GM21526 (cell line): ENCODE data around the gene SRP54.
"Not testable (repeated sequence)": the region's sequence is repeated elsewhere in the genome, so short reads cannot be mapped to it uniquely, and the experiment has no call there.

Source experiments
- ATAC-seq: cut with Tn5 transposase; IDR thresholded peaks from one replicate; pipeline ENCODE4 v1.9.1; 2021; ENCODE audit warnings: moderate library complexity; ENCODE audit not compliant: unreplicated experiment, low FRiP score

The SRP54 gene

DNA sequence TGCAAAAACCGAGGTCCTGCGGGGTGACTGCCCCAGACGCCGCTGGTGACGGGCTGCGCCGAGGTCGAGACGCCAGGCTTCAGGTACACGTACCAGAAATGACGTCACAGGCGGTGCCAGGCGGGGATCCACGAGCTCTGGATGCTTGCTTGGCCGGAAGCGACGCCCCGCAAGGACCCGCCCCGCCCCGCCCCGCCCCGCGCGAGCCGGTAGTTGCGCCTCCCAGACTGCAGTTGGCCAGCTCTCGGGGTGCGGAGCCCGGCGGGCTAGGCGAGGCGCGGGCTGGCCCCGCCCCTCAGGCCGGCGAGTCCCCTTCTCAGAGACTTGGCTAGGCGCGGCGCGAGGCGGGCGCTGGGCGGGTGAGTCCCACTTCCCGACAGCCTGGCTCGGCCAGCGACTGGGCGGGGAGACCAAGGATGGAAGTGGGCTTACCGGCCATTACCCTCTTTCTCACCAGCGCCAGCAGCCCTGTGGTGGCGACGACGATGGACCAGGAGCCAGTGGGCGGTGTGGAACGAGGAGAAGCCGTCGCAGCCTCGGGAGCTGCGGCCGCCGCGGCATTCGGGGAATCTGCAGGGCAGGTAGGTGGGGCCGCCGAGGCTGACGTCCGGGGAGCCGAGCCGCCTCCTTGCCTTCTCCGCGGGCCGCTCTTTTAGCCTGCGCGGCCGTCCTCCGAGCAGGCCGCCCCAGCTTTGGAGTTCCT, 63.4 kb downstream of the SRP54 start, which contains the start of gene FAM177A1:
Gene FAM177A1 (plus strand): TSS at position 225 of the 703 bp plus-strand sequence. CDS start 192 bp downstream, at position 417.
- peak; percentile 87 for ATAC-seq

DNA sequence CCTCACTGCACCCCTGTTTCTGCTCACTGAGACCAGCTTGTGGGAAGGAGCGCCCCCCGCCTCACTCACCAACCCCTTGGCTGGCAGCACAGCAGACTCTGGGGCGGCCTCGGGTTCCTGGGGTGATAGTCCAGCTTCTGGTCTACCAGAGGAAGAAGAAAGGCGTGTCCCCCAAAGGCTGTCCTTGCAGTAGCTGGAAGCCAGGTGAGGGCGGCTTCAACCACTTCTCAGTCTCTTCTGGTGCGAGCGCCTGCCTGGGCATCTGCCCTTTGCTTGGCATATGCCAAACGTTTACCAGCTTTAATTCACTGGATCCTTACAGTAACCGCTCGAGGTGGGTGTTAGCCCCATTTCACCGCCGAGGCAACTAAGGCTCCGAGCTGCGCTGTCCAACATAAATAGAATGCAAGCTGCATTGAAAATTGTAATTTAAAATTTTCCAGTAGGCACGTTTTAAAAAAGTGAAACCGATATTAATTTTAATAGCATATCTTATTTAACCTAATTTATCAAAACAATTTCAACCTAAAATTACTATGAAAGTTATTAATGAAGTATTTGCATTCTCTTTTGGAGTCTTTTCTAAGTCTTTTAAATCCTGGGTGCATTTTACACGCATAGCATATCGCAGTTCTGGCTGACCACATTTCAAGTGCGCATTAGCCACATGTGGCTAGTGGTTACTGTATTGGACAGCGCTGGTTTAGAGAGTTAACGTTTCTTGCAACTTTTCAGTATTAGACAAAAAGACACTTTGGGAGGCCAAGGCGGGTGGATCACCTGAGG, 64.2 kb downstream of the SRP54 start:
- peak; percentile 36 for ATAC-seq

DNA sequence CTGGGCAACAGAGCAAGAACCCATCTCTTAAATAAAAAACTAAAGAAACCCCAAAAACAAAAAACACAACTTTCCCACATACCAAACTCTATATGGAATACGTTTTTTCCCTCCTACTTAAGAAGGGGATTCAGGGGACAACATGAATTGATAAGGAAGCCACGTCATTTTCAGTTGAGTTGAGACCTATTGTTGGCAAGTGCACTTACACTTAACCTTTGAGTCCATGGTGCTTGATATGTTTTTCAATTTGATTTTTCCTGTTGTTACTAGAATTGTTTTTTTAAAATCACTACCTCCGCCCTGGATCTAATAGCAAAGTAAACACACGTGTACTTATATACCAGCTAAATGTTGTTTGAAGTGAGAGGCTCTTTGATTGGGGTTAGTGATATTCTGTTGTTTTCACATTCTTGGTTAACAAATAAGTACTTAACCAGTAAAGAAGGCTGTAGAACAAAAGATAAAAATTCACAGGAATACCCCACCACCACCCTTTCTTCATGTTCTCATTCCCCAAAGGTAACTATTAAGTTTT, 65.3 kb downstream of the SRP54 start:
- no peak for ATAC-seq

DNA sequence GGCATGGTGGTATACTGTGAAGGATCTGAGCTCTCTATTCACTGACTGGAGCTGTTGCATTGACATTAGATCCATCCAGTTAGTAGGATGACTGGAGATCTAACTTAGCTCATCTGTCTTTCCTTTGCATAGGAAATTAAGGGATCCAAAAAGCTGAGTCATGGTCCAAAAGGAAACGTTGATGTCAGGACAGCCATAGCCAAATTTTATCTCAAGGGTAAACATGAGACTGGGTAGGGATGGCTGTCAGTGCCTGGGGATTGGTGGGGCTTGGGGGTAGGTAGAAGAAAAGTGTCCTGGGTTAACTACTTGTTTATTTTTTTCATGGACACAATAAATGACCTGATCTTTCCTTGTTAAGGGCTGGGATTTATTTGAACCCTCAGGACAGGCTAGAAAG, 67.9 kb downstream of the SRP54 start:
- no peak for ATAC-seq

DNA sequence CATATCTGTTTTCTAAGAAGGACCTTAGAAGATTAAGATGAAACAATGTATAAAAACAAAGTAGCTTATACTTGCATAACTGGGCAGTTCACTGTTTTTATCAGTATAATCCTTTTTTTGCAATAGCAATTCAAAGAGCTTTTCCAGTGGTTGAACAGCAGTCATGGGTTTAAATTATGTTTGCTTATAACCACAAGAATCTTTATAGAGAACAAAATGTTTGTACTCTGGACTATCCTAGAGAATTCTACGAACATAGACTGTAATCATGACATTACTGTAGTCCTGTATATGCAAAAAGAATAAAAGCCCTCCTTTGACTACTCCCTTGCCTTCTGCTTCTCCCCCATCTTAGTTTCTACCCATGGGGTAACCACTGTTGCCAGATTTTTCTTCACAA, 69.0 kb downstream of the SRP54 start:
- ATAC-seq = no peak

DNA sequence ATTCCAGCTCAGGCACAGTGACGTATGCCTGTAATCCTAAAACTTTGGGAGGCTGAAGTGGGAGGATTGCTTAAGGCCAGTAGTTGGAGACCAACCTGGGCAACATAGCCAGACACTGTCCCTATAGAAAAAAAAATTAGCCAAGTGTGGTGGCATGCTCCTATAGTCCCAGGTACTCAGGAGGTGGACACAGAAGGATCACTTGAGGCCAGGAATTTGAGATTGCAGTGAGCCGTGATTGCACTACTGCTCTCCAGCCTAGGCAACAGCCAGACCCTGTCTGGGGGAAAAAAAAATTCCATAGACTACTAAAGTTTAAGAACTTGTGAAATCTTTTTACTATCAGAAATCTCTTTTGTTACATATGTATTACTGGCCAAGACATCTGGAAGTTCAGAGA, 69.8 kb downstream of the SRP54 start:
- no peak for ATAC-seq

DNA sequence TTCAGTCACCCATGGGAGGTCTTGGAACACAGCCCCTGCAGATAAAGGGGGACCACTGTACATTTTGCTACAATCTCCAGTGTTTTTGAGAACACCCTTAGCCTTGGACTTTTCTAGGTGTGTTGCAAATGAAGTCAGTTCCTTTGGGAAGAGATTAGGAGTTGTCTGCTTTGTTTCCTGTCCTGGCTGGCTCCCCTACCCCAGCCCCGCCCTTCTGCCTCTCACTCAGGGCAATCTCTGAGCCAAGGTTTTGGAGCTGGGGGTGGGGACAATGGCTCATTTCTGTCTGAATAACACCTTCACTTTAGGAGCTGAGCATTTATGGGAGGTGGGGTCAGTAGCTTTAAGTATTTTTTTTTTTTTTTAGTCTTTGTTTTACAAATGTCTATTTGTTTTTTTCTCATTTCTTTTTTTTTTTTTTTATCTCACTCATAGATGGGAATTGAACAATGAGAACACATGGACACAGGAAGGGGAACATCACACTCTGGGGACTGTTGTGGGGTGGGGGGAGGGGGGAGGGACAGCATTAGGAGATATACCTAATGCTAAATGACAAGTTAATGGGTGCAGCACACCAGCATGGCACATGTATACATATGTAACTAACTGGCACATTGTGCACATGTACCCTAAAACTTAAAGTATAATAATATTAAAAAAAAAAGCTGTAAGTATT, 78.5 kb downstream of the SRP54 start:
- ATAC-seq = not testable (repeated sequence)

DNA sequence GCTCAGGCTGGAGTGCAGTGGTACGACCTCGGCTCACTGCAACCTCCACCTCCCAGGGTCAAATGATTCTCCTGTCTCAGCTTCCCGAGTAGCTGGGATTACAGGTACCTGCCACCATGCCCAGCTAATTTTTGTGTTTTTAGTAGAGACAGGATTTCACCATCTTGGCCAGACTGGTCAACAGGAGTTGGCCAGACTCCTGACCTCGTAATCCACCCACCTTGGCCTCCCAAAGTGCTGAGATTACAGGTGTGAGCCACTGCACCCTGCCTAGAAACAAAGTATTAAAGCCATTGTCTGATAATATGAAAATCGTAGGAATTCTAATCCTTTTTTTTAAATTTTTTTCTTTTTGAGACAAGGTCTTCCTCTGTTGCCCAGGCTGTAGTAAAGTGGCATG, 82.9 kb downstream of the SRP54 start:
- not testable (repeated sequence) for ATAC-seq

DNA sequence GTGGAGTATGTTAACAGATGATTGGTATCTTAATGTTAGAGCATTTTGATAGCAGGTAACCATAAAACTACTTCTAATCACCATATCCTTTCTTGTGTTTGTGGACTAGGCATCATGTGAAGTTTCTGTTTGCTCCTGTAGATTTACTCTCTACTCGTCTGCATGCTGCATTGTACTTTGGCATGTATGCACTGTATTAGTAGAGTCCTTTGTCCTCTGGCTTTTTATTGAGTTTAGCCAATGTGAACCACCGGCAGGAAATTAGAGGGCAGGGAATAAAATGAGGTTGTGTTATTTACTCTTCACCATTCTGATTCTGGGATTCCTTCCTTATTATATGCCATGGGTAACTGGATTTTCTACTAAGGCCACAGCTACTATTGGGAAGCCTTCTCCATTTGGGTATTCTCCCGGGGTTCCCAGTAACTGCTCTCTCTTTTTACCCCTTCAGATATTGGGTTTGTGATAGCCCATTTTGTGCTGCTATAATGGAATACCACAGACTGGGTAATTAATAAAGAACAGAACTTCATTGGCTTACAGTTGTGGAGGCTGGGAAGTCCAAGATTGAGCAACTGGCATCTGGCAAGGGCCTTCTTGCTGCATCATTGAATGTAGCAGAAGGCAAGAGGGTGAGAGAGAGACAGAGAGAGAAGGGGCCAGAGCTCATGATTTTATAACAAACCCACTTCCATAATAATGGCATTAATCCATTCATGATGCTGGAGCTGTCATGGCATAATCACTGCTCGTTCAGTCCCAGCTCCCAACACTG, 85.6 kb downstream of the SRP54 start:
- ATAC-seq = no peak

DNA sequence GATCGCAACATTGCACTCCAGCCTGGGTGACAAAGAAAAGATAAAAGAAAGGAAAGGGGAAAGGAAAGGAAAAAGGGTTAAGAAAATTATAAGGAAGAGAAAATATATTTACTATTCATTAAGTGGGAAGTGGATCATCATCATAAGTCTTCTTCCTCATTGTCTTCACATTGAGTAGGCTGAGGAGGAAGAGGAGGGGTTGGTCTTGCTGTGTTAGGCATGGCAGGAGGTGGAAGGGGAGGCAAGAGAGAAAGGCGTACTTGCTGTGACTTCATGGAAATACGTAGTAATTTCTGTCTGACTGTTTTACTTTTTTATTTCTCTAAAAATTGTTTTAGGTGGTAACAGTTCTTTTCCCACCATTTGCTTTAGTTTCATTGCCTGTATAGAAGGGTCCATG, 89.4 kb downstream of the SRP54 start:
- ATAC-seq = no peak

DNA sequence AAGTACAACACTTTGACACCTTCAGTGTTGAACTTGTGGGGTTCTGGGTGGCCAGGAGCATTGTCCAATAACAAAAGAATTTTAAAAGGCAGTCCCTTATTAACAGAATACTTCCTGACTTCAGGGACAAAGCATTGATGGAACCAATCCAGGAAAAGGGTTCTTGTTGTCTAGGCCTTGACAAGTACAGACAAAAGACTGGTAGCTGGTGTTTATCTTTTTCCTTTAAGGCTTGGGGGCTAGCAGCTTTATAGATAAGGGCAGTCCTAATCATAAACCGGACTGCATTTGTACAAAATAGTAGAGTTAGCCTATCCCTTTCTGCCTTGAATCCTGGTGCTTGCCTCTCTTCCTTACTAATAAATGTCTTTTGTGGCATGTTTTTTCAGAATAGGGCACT, 90.7 kb downstream of the SRP54 start:
- ATAC-seq = no peak

DNA sequence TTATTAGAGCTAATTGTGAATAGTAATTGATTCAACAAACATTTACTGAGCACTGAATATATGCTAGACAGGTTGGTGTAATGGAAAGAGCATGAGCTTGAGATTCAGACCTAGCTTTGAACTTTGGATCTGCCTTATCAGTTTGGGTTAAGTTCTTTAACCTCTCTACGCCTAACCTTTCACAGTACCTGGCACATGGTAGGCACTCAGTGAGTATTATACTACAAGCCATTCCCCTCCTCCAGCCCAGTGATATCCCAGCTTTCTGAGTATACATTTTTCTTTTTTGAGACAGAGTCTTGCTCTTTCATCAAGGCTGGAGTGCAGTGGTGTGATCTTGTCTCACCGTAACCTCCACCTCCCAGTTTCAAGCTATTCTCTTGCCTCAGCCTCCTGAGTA, 95.3 kb downstream of the SRP54 start:
- ATAC-seq = no peak
